PFSK-1 (cell line): ENCODE results near the gene MIEF1.

Experiments used
- FOXP2 ChIP-seq: optimal IDR thresholded peaks from 2 replicates; pipeline ENCODE3; 2011; ENCODE audit warnings: borderline replicate concordance, control low read depth, inconsistent platforms; ENCODE audit not compliant: insufficient read depth; ENCODE audit errors: extremely low read length, extremely low read depth
- POLR2AphosphoS5 ChIP-seq: IDR thresholded peaks from 2 replicates; pipeline ENCODE4 v1.6.1; 2012; ENCODE audit warnings: low read depth, mild to moderate bottlenecking, control low read depth, low read length, moderate library complexity
- REST ChIP-seq, 2 experiments: IDR thresholded peaks; 2 replicates each; pipeline versions ENCODE4 v1.6.1 to v1.8.0; 2011 to 2012; ENCODE audit warnings: low read depth in 2 of 2, low read length in 2 of 2, control low read depth in 1 of 2, inconsistent platforms in 1 of 2, mild to moderate bottlenecking in 1 of 2, moderate library complexity in 1 of 2; ENCODE audit not compliant: insufficient read depth in 1 of 2
- SIN3A ChIP-seq: IDR thresholded peaks from 2 replicates; pipeline ENCODE4 v1.6.1; 2012; ENCODE audit warnings: mild to moderate bottlenecking, low read length, moderate library complexity, borderline replicate concordance; ENCODE audit not compliant: insufficient read depth
- TAF1 ChIP-seq: IDR thresholded peaks from 2 replicates; pipeline ENCODE4 v1.6.1; 2012; ENCODE audit warnings: low read length, control low read depth, borderline replicate concordance; ENCODE audit not compliant: insufficient read depth

MIEF1 gene

GRCh38 chr22:39508393-39508792, 6.3 kb downstream of the MIEF1 start:
- TF ChIP-seq REST (IDR thresholded peaks at IDR 0.05; ENCODE audit: insufficient read depth in 1 of 2, low read depth in 2 of 2, low read length in 2 of 2) = no peak
- no peak for TF ChIP-seq SIN3A
- TF ChIP-seq TAF1 = no peak
- TF ChIP-seq POLR2AphosphoS5 = no peak
- no peak for TF ChIP-seq FOXP2

- TF ChIP-seq POLR2AphosphoS5 = no peak
- no peak for TF ChIP-seq REST (IDR thresholded peaks at IDR 0.05; ENCODE audit: insufficient read depth in 1 of 2, low read depth in 2 of 2, low read length in 2 of 2)
- no peak for TF ChIP-seq TAF1
- TF ChIP-seq SIN3A = no peak
- no peak for TF ChIP-seq FOXP2
Measured at GRCh38 chr22:39510529-39511149, 8.5 kb downstream of the MIEF1 start.

GRCh38 chr22:39511226-39511625, 9.1 kb downstream of the MIEF1 start:
- no peak for TF ChIP-seq TAF1
- TF ChIP-seq POLR2AphosphoS5 = no peak
- TF ChIP-seq REST (IDR thresholded peaks at IDR 0.05; ENCODE audit: insufficient read depth in 1 of 2, low read depth in 2 of 2, low read length in 2 of 2) = no peak
- TF ChIP-seq FOXP2 = no peak
- TF ChIP-seq SIN3A = no peak

GRCh38 chr22:39512026-39512425, 9.9 kb downstream of the MIEF1 start:
- no peak for TF ChIP-seq POLR2AphosphoS5
- no peak for TF ChIP-seq SIN3A
- TF ChIP-seq FOXP2 = no peak
- TF ChIP-seq TAF1 = no peak
- no peak for TF ChIP-seq REST (IDR thresholded peaks at IDR 0.05; ENCODE audit: insufficient read depth in 1 of 2, low read depth in 2 of 2, low read length in 2 of 2)

GRCh38 chr22:39513791-39514190, 11.7 kb downstream of the MIEF1 start:
- TF ChIP-seq SIN3A (no peak), REST (IDR thresholded peaks at IDR 0.05; ENCODE audit: insufficient read depth in 1 of 2, low read depth in 2 of 2, low read length in 2 of 2) (no peak), POLR2AphosphoS5 (no peak), FOXP2 (no peak), TAF1 (no peak)
